ENCODE measurements around the gene FAM24A.
"Not testable (repeated sequence)": the region's sequence is repeated elsewhere in the genome, so short reads cannot be mapped to it uniquely, and the experiment has no call there.

FAM24A gene

DNA sequence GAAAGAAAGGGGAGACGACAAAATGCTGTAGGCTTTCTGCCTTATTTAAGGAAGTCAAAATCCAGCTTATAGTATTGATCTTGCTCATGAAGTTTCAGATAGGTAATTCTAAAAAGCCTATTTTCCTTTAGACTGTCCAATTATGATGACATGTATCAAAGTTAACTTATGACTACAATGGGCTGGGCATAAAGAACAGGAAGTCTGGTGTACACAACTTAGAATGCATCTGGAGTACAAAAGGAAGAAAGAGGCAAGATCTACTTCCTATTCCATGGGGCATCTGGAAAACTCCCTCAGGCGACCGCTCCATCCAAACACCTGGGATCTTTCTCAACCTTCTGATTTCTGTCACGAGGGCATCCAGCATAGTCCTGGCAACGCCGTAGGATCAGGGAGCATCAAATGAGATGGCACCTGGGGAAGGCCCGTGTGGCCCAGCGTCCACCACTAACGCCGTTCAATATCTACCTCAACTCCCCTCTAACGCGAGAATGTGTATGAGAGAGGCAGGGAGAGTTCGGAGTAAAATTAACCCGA, 31.5 kb upstream of the FAM24A start:
- no peak overlapping the region for H3K27ac ChIP-seq (ENCODE audit: low read depth, low read length)
- H3K4me3 ChIP-seq (ENCODE audit: low read depth in 1 of 2, low read length in 2 of 2), result peak overlapping the region; percentile 38 to 85
- H3K9ac ChIP-seq (ENCODE audit: low read length), result peak overlapping the region; percentile 44
- peaks cover 10% of the 10 kb centered on the region for H3K4me1 ChIP-seq (ENCODE audit: insufficient read depth, low read length)
- H3K27me3 ChIP-seq (ENCODE audit: control insufficient read depth in 1 of 2, insufficient read depth in 2 of 2, low read length in 2 of 2), result no peaks in the 10 kb centered on the region
- no peaks in the 10 kb centered on the region for H3K36me3 ChIP-seq (ENCODE audit: insufficient read depth, low read length)
- H3K9me3 ChIP-seq (ENCODE audit: low read length), result no peaks in the 10 kb centered on the region

DNA sequence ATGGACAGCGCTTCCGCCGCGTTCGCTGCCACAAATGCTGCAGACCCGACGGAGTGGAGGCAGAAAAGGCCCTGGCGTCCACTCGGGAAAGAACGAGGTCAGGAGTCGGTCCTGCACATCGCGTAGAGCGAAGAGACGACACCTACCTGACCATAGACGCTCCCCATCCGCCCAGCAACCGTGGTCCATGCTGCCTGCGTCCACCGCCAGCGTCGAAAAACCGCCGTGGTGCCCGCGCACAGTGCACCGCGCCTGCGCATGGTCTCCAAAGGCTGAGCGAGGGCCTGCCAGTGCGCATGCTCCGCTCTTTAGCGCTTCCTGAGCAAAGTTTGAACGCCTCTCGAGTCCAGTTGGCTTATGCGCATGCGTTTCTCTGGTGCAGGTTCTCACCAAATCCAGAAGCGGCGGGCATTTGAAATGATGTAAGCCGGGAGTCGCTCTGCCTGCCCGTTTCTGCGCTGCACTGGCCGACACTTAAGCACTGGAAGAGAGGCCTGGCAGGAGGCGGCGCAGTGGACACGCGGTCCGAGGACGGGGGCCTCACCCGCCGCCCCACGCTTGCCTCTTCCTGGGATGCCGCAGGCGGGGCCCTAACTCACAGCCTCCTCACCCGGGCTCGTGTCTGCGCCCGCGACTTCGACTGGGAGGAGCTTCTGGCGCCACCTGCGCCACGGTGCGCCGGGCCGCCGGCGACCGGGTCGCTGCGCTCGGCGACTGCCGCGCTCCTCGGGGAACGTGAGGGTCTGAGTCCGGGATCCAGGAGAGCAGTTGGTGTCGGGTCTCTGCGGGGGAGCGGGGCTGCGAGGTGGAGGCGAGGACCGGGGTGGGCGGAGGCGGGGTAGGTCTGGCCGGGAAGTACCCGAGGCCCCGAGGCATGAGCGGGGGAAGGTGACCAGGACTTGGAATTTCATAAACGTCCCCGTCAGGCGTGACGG, 30.8 kb upstream of the FAM24A start, which contains the start of gene FAM24B:
Gene FAM24B, minus strand, starts transcription at position 243 of the 935 bp plus-strand sequence. CDS start 29,066 bp downstream, outside the sequence.
- Histone ChIP-seq H3K9me3 (ENCODE audit: low read length) (no peaks in the 10 kb centered on the region), H3K27me3 (ENCODE audit: control insufficient read depth in 1 of 2, insufficient read depth in 2 of 2, low read length in 2 of 2) (no peaks in the 10 kb centered on the region), H3K4me1 (ENCODE audit: insufficient read depth, low read length) (peaks cover 10% of the 10 kb centered on the region), H3K36me3 (ENCODE audit: insufficient read depth, low read length) (no peaks in the 10 kb centered on the region), H3K27ac (ENCODE audit: low read depth, low read length) (no peak within 1 kb of the TSS), H3K4me3 (ENCODE audit: low read depth in 1 of 2, low read length in 2 of 2) (peak within 1 kb of the TSS; percentile 38 to 85), H3K9ac (ENCODE audit: low read length) (peak within 1 kb of the TSS; percentile 44)

DNA sequence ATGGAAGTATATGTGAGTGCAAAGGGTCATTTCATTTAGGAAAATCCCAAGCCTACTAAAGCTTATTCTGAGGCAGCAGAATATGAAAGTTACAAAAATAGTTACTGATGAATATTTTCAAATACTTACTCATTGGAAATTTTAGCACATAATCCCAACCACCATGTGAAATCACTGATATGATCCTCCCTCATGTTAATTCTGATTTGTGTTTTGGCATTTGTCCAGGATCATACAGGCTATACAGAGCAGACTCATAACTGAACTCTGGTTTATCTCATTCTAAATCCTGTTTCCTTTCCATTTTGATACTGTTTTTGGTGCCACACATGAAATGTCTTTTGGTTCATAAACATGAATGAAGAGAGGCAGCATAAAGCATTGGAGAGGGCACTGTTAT, 27.6 kb upstream of the FAM24A start:
- H3K4me1 ChIP-seq (ENCODE audit: insufficient read depth, low read length), result peaks cover 10% of the 10 kb centered on the region
- no peaks in the 10 kb centered on the region for H3K36me3 ChIP-seq (ENCODE audit: insufficient read depth, low read length)
- H3K27ac ChIP-seq (ENCODE audit: low read depth, low read length), result no peak overlapping the region
- no peaks in the 10 kb centered on the region for H3K9me3 ChIP-seq (ENCODE audit: low read length)
- H3K4me3 ChIP-seq (ENCODE audit: low read depth in 1 of 2, low read length in 2 of 2), result no peak overlapping the region
- no peak overlapping the region for H3K9ac ChIP-seq (ENCODE audit: low read length)
- H3K27me3 ChIP-seq (ENCODE audit: control insufficient read depth in 1 of 2, insufficient read depth in 2 of 2, low read length in 2 of 2), result no peaks in the 10 kb centered on the region

DNA sequence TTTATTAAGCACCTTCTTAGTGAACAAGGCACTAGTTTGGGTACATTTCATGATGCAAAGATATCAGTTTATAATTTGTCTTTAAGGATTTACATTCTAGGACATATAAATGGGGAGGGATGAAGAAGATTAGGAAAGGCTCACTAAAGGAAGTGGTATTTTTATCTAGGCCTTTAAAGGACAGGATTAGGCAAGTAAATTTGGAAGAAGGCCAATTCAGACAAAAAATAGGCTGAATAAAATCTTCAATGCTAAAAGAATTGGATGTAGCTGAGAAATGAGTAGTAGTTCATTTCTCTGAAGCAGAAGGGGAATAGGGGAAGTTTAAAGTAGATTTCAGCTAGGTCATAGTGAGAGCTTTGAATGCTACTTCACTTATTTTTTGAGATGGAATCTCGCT, 26.2 kb upstream of the FAM24A start:
- Histone ChIP-seq H3K36me3 (ENCODE audit: insufficient read depth, low read length) (no peaks in the 10 kb centered on the region), H3K9ac (ENCODE audit: low read length) (no peak overlapping the region), H3K4me1 (ENCODE audit: insufficient read depth, low read length) (peaks cover 5% of the 10 kb centered on the region), H3K9me3 (ENCODE audit: low read length) (no peaks in the 10 kb centered on the region), H3K27ac (ENCODE audit: low read depth, low read length) (no peak overlapping the region), H3K27me3 (ENCODE audit: control insufficient read depth in 1 of 2, insufficient read depth in 2 of 2, low read length in 2 of 2) (no peaks in the 10 kb centered on the region), H3K4me3 (ENCODE audit: low read depth in 1 of 2, low read length in 2 of 2) (no peak overlapping the region)

DNA sequence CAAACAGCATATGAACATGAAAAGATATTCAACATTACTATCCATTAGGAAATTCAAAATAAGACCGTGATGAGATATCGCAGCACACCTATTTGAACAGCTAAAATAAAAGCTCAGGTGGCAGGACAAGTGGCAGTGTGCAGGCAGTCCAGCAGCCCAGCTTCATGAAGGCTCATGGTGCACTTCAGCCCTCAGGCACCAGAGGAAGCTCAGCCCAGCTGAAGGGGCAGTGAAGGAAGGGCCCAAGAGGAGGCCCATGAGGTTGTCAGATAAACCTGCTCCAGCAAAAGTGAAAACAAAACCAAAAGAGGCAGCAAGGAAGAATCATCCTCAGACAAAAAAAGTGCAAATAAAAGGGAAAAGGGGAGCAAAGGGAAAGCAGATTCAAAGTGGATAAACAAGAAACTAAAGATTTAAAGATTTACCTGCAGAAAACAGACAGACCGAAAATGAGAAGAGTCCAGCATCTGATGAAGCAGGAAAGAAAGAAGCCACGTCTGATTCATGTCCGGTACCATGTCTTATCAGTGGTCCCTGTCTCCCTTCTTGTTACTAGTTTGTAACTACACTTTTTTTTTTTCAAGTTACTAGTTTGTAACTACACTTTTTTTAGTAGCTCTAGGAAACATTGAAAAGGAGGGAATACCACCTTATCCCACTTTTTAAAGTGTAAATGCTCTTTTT, 16.0 kb upstream of the FAM24A start:
- Histone ChIP-seq H3K27ac (ENCODE audit: low read depth, low read length) (no peak overlapping the region), H3K4me1 (ENCODE audit: insufficient read depth, low read length) (no peaks in the 10 kb centered on the region), H3K9me3 (ENCODE audit: low read length) (no peaks in the 10 kb centered on the region), H3K36me3 (ENCODE audit: insufficient read depth, low read length) (no peaks in the 10 kb centered on the region), H3K9ac (ENCODE audit: low read length) (no peak overlapping the region), H3K27me3 (ENCODE audit: control insufficient read depth in 1 of 2, insufficient read depth in 2 of 2, low read length in 2 of 2) (no peaks in the 10 kb centered on the region), H3K4me3 (ENCODE audit: low read depth in 1 of 2, low read length in 2 of 2) (no peak overlapping the region)

DNA sequence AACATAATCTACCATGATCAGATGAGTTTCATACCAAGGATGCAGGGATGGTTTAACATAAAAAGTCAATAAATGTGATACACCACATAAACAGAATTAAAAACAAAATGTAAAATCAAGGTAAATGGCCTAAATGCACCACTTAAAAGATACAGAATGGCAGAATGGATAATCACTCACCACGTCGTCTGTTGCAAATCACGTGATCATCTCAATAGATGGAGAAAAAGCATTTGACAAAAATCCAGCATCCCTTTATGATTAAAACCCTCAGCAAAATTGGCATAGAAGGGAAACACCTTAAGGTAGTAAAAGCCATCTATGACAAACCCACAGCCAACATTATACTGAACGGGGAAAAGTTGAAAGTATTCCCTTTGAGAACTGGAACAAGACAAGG, 6.5 kb upstream of the FAM24A start:
- H3K9ac ChIP-seq (ENCODE audit: low read length); H3K4me3 ChIP-seq (ENCODE audit: low read depth in 1 of 2, low read length in 2 of 2); H3K36me3 ChIP-seq (ENCODE audit: insufficient read depth, low read length); H3K9me3 ChIP-seq (ENCODE audit: low read length); H3K27me3 ChIP-seq (ENCODE audit: control insufficient read depth in 1 of 2, insufficient read depth in 2 of 2, low read length in 2 of 2); H3K27ac ChIP-seq (ENCODE audit: low read depth, low read length); H3K4me1 ChIP-seq (ENCODE audit: insufficient read depth, low read length): not testable (repeated sequence)

DNA sequence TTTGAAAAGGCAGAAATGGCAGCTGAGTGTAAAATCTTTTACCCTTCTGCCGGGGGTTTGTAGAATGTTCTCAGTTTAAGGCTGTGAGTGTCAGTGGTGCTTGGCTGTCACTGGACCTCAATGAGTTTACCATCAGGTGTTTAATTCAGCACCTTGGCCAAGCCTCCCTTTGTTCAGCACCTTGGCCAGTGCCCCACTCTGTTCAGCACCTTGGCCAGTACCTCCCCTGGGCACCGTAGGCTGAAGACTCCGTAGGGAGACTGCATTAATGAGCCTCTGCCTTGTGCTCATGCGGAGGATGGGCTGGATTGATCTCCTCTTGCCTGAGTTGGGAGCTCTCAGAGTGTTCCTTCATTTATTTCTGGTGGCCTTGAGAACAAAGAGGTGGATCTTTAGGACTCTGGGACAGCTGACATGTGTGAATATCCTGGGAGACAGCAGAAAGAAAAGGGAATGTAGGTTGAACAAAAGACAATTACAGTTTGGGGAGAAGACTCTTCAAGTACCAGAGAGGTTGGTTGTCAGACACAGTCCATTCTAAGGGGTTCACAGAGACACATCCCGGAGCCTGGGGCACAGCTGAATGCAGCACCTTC, 1.6 kb downstream of the FAM24A start:
- Histone ChIP-seq H3K9me3 (ENCODE audit: low read length) (no peaks in the 10 kb centered on the region), H3K4me3 (ENCODE audit: low read depth in 1 of 2, low read length in 2 of 2) (no peak overlapping the region), H3K4me1 (ENCODE audit: insufficient read depth, low read length) (no peaks in the 10 kb centered on the region), H3K27ac (ENCODE audit: low read depth, low read length) (no peak overlapping the region), H3K27me3 (ENCODE audit: control insufficient read depth in 1 of 2, insufficient read depth in 2 of 2, low read length in 2 of 2) (no peaks in the 10 kb centered on the region), H3K9ac (ENCODE audit: low read length) (no peak overlapping the region), H3K36me3 (ENCODE audit: insufficient read depth, low read length) (no peaks in the 10 kb centered on the region)

DNA sequence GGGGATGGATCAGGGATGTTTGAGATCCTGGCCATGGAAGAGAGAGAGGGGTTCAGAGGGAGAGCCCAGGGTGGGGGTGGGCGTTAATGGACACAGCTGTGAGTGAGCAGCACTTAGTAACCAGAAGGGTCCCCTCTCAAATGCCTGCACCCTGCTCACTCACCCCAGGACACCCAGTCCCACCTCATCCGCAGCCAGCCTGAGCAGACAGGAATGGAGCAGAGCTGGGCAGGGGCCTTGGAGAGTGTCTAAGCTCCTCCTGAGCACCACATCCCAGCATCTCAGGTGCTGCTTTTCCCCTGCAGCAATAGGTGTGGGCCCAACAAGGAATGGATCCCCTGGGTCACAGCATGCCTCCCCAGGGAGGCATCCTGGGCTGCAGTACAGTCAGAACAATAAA, 5.3 kb downstream of the FAM24A start:
- Histone ChIP-seq H3K27ac (ENCODE audit: low read depth, low read length) (no peak overlapping the region), H3K27me3 (ENCODE audit: control insufficient read depth in 1 of 2, insufficient read depth in 2 of 2, low read length in 2 of 2) (no peaks in the 10 kb centered on the region), H3K4me1 (ENCODE audit: insufficient read depth, low read length) (no peaks in the 10 kb centered on the region), H3K36me3 (ENCODE audit: insufficient read depth, low read length) (no peaks in the 10 kb centered on the region), H3K9ac (ENCODE audit: low read length) (no peak overlapping the region), H3K9me3 (ENCODE audit: low read length) (no peaks in the 10 kb centered on the region), H3K4me3 (ENCODE audit: low read depth in 1 of 2, low read length in 2 of 2) (no peak overlapping the region)

DNA sequence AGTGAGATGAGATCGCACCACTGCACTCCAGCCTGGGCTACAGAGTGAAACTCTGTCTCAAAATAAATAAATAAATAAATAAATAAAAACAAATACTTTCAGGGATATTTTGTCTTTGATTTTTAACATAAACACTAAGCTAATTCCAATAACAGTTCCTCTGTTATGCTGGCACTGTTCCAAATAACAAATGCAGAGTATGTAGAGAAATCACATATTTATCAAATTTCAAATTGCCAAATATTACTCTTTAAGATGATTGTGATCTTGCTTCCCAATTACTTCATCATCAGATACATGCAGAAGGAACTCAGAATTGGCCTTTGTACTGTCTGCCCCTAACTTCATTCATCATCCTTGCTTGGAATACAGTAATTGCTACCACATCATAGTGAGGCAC, 19.7 kb downstream of the FAM24A start:
- Histone ChIP-seq H3K4me3 (ENCODE audit: low read depth in 1 of 2, low read length in 2 of 2) (no peak overlapping the region), H3K27me3 (ENCODE audit: control insufficient read depth in 1 of 2, insufficient read depth in 2 of 2, low read length in 2 of 2) (no peaks in the 10 kb centered on the region), H3K9ac (ENCODE audit: low read length) (no peak overlapping the region), H3K27ac (ENCODE audit: low read depth, low read length) (no peak overlapping the region), H3K36me3 (ENCODE audit: insufficient read depth, low read length) (no peaks in the 10 kb centered on the region), H3K4me1 (ENCODE audit: insufficient read depth, low read length) (no peaks in the 10 kb centered on the region), H3K9me3 (ENCODE audit: low read length) (no peaks in the 10 kb centered on the region)

DNA sequence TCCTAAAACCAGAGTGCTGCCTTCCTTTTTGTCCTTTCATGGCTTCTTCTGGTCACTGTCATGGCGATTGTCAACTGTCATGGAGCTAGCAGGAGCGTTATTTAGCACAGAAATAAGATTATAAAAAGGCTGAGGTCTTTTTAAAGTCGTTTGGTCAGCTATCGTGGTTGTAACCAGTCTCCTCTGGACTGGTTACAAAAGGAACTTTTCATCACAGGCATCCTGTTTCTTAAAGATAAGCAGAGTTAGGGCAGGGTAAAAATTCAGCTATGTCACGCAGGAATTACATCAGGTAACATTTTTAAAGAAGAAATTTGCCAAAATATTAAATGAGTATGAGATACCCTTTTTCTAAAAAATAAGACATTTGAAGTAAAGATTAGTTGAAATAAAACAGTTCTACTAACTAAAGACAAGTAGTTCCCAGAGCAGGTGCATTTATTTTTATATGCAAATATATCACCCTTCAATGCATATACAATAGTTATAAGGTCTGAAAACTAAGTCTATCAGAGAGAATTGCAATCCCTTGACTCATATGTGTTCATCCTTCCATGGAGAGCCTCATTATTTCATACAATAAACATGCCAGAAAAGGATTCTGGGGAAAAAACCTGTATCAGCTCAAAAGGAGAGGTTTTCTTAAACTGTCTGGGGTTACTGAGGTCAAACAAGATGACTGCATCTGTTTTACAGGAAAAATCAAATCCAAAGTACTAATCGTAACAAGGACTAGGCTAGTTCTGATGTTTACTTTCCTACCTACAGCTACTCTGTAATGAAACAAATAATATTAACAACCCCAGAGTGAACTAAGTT, 20.9 kb downstream of the FAM24A start:
- H3K36me3 ChIP-seq (ENCODE audit: insufficient read depth, low read length), result peaks cover 2% of the 10 kb centered on the region
- no peaks in the 10 kb centered on the region for H3K9me3 ChIP-seq (ENCODE audit: low read length)
- H3K9ac ChIP-seq (ENCODE audit: low read length), result no peak overlapping the region
- no peaks in the 10 kb centered on the region for H3K27me3 ChIP-seq (ENCODE audit: control insufficient read depth in 1 of 2, insufficient read depth in 2 of 2, low read length in 2 of 2)
- H3K27ac ChIP-seq (ENCODE audit: low read depth, low read length), result no peak overlapping the region
- no peaks in the 10 kb centered on the region for H3K4me1 ChIP-seq (ENCODE audit: insufficient read depth, low read length)
- no peak overlapping the region for H3K4me3 ChIP-seq (ENCODE audit: low read depth in 1 of 2, low read length in 2 of 2)
